GM12873 (cell line): Measurements from ENCODE around the gene FKBP4.

ENCODE experiments used
- CTCF ChIP-seq: IDR thresholded peaks from 2 replicates; pipeline ENCODE4 v1.5.1; 2012; ENCODE audit warnings: low read depth, mild to moderate bottlenecking, moderate library complexity, low read length, control low read depth; ENCODE audit not compliant: insufficient read depth; ENCODE audit errors: missing control alignments

The FKBP4 gene

GRCh38 chr12:2768224-2768961 is 26.4 kb upstream of the FKBP4 start:
- TF ChIP-seq CTCF, result no peak

GRCh38 chr12:2769866-2770533 is 24.8 kb upstream of the FKBP4 start:
- TF ChIP-seq CTCF, result no peak

- TF ChIP-seq CTCF, result no peak
Measured at GRCh38 chr12:2772370-2772769, 22.4 kb upstream of the FKBP4 start.

- no peak for TF ChIP-seq CTCF
Measured at GRCh38 chr12:2773199-2773875, 21.4 kb upstream of the FKBP4 start.

GRCh38 chr12:2775431-2775830 is 19.3 kb upstream of the FKBP4 start:
- TF ChIP-seq CTCF, result no peak

- TF ChIP-seq CTCF, result no peak
Measured at GRCh38 chr12:2776129-2776806, 18.5 kb upstream of the FKBP4 start.

- no peak for TF ChIP-seq CTCF
Measured at GRCh38 chr12:2779281-2779680, 15.5 kb upstream of the FKBP4 start.
